HG03442 (cell line): ENCODE results near the gene S1PR3.
"Not testable (repeated sequence)": the region's sequence is repeated elsewhere in the genome, so short reads cannot be mapped to it uniquely, and the experiment has no call there.

Source experiments
- ATAC-seq: cut with Tn5 transposase; IDR thresholded peaks from one replicate; pipeline ENCODE4 v1.9.1; 2021; ENCODE audit warnings: mild to moderate bottlenecking, moderate library complexity; ENCODE audit not compliant: unreplicated experiment

S1PR3 gene

DNA sequence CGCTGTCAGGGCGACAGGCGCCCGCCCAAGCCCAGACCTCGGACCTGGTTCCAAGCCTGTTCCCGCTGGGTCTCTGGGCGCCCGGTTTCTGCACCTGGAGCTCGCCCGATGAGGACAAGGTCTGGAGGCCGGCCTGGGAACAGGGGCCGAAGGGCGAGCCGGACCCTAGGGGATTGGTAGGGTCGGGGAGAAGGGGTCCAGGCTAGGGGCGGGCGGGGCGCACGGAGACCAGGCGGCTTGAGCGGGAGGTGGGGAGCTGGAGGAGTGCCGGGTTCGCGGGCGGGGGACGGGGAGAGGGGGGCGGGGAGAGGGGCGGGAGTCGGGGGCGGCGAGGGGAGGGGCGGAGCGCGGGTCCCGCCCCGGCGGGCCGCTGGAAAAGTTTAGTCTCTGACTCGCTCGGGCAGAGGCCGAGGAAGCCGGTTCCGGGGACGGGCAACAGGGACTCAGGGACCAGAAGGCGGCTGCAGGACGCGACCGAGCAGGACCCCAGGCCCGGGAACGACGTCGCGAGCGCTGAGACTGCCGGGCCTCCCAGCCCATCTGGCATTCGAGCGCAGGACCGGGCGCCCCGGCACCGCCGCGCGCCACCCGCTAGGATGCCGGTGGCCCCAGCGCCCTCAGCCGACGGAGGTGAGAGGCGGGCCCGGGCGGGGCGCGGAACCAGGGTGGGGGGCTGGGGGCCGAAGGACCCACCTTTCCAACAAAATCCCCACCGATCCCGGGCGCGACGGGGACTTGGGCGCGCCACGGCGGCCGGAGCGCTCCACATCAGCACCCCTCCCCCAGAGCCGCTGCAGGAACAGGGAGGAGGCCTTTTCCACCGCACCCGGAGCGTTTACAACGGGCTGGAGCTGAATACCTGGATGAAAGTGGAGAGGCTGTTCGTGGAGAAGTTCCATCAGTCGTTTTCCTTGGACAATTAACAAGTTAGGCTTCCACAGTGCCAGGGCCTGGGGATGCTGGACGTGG lies at the start of gene S1PR3:
TSS of gene S1PR3 (plus strand) at position 403 of the 969 bp plus-strand sequence. CDS start 9,733 bp downstream, outside the sequence.
- no peak for ATAC-seq

DNA sequence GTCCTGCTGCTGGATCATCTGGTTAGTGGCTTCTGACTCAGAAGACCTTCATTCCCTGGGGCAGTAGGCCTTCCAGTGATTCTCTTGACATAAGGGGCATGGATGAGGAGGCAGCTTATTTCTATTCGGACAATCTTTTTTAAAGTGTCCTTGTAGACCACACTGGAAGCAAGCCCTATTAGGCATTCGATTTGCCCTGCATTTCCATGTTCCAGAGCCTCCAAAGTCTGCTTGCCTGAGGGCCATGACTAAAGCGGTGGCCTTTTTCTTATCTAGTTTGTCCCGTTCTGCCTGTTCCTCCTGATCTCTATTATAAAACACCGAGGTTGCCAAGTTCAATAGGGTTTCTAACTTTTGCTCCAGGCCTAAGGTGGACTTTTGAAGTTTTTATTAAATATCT lies 49.7 kb upstream of the S1PR3 start:
- not testable (repeated sequence) for ATAC-seq

DNA sequence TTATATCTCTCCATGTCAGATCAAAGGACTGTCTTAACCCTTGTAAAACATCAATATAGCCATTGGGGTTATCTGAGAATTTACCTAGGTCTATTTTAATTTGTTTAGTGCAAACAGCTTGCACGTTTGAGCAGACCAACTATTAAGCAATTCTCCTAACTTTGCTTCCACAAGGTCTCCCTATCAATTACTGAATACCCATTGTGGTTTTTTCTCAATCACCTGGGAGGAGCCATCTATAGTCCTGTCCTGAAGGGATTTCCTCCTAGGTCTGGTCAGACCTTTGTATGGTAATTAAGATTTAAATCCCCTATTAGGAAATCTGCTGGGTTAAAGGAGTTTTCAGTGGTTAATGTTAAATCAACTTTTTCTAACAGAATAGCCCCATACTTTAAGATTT lies 48.9 kb upstream of the S1PR3 start:
- no peak for ATAC-seq

DNA sequence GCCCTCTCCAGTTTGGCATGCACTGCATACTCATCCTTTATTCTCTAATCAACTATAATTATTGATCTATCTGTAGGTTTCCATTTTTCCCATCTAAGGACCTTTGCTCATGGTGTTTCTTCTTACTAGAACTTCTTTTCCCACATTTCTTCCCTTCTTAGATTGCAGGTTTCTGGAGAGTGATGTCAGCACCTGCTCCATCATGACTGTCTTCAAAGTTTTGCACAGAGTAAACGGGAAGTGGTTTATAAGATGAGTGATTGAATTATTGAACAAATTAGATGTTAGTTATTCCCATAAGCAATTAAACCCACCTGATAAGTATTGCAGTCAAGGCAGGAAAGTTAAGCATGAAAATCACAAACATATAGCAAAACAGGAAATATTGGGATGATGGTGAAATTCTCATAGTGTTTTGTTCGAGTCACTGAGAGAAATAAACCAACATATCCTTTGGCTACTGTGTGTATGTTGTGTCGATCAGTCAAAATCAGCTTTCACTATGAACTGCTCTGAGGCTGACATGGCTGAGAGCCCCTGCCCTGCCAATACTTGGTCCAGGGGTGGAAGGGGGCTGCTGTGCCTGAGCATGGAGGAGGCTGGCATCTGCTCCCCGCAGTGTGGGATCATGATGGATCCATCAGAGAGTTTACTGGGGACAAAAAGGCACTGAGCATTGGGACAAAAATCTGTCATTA lies 45.5 kb upstream of the S1PR3 start:
- no peak for ATAC-seq

DNA sequence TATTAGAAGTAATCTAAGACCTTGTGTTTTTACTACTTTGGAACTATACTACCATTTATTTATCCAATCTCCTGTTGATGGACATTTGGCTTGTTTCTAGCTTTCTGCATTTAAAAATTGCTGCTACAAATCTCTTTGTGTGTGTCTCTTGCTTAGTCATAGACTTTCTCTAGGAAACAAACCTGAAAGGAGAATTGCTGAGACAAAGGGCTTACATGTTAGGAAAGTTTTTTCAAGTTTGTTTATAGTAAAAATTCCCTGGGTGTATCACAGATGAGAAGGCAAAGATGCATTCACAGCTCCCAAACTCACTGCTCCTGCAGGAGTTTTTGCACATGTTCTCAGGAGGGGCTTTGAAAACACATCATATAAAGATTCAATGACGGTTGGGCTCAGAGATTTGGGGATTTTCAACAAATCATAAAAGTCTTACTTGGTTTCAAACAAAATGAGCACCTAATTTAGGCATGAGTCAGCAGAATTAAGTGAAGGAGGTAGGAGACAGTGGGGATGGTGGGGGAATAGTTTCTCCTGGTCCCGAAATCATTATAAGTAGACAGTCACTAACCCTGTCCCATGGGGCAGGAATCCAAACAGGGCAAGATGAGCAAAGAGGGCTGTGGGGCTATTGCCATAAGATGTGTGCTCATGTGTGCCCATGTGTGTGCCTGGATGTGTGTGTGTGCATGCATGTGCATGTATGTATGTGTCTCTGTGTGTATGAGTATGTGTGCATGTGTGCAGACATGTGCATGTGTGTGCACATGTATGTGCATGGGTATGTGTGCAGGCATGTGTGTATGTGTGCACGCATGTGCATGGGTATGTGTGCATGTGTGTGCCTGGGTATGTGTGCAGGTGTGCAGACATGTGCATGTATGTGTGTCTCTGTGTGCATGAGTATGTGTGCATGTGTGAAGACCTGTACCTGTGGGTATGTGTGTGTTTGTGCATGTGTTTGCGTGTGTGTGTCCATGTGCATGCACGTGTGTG lies 43.4 kb upstream of the S1PR3 start:
- no peak for ATAC-seq

DNA sequence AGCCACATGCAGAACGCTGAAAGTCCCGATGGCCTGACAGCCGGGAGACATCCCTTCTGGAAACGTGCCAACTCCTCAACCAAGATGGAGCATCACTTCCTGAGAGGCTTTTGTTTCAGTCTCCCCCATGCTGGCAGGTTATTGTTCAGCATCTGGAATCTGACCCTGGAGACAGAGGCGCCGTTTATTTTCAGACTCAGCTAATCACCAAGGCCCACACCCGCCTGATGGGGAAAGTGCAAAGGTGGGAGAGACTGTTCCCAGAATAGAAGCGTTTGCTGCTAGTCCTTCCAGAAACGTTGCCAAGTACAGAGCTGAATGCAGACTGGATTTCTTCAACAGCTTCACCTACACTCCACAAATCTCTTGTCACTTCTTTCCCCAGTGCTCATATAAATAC lies 41.8 kb upstream of the S1PR3 start:
- ATAC-seq: no peak

DNA sequence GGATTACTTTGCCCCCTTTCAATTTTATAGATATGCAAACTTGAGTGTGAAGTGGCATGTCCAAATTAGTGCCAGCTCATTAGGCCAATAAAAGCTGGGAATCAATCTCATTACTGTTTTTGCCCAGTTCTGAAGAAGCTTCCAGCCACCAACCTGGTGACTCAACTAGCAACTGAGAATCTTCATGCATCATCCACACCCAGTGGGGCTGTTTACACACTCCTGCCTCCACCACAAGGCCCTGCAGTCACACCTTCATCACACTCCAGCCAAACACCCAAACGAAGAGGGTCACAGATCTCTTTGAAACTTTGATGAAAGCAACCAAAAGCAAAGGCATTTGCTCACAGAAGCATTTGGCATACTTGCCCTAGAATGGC lies 41.3 kb upstream of the S1PR3 start:
- ATAC-seq: no peak

DNA sequence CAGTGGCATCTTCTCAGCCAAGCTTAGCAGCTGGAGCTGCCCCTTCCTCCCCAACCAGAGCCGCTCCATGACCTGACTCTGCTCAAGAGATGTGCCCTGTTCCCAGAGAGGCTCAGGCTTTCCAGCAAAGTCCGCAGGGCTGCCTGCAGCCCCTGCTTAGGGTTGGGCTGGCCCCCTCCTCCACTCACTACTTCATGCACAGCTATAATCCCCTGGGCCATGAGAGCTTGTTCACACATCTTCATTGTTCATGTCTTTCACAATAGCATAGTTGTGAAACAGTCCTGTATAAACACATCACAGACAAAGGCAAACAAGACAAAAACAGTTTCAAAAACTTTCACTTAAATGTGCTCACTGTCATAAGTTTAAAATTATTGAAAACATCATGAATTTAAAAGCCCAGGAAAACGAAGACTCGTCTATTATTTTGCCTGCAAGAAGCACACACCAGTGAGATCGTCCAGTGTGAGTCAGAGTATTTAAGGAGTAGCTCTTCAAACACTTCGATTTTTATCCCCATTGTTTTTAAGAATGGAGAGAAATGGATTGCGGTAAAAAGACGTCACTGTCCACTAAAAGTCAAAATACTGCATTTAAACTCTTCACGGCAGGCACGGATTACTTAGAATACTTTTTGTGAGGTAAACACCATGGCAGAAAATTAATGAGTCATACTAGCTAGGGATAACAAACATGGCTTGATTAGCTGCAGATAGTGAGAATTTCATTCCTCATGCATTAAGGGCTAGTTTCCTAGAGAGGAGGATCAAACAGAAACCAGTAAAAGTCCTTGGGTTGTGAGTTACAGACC lies 40.7 kb upstream of the S1PR3 start:
- no peak for ATAC-seq

DNA sequence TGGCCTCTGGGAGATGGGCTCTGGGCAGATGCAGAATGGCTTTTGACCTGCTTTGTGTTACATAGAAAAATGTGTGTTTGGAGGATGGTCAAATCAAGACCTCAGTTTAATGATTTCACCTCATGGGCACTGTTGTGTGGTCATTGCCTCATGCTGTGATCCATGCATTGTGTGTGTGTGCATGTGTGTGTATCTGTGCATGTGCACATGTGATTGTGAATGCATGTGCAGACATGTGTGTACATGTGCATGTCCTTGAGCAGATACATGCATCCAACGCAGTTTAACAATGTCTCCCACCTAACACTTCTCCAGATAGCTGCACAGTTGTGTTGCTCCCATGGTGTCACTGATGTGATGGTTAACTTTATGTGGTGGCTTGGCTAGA lies 40.1 kb upstream of the S1PR3 start:
- no peak for ATAC-seq

DNA sequence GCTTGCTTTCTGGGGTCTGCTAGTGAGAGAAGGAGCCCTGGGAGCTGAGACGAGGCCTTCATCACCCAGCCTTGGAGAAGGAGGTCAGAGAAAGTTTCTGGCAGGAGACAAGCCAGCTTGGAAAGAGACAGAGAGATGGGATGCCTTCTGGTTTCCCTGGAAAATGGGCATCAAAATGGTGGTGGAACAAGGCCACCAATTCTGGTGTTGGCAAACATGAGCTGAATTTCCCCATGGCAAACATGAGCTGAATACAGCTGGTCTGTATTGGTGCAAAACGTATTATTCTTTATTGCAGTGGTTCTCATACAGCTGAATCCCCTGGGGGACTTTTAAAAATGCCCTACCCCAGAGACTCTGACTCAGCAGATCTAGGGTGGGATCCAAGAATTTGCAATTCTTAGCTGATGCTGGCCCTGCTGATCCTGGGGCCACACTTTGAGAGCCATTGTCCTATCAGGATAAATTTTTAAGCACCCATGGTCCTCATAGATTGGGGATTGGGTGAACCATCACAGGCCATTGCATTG lies 39.1 kb upstream of the S1PR3 start:
- no peak for ATAC-seq

DNA sequence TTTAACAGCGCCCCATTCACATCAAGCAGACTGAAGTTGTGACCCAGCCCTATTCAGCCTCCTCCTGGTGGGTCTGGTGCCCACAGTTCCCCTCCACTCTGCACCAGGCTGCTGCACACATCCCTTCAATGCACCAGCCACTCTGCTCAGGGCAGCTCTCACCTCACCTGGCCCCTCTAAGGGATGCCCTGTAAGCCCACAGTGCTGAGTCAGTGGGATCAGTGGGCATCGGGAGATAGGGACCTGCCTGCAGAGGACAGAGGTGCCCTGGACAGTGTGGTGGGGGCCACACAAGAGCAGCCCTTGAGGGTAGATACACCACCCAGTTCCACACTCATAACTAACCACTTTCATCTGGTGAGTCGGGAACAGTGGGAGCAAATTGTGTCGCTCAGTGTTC lies 38.3 kb upstream of the S1PR3 start:
- ATAC-seq: no peak

DNA sequence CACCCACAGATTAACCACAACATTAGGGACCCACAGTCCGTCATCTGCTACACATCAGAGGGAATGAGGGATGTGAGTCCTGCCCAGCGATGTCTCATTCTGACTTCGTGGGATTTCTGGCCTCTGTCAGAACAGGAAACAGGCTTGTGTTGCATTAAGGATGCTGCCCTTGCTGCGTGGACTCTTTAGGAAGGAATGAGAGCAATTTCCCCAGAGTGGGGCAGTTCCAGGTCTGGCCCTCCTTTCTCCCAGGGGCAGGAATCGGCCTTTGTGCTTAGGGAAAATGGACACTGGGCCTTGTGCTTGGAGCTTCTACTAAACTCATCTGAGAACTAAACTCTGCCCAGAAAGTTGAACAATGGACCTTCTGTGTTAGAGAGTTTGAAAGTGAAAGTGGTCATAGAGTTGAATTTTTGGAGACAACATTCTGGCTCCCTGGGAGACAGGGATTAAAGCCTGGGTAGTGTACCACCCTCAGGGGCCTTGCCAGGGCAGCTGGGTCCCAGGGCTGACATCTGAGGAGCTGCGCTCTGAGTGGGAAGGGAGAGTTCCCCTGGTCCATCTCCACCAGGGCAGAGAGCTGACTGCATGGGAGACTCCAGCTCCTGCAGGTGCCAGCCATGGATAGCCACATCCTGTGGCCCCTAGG lies 37.8 kb upstream of the S1PR3 start:
- no peak for ATAC-seq

DNA sequence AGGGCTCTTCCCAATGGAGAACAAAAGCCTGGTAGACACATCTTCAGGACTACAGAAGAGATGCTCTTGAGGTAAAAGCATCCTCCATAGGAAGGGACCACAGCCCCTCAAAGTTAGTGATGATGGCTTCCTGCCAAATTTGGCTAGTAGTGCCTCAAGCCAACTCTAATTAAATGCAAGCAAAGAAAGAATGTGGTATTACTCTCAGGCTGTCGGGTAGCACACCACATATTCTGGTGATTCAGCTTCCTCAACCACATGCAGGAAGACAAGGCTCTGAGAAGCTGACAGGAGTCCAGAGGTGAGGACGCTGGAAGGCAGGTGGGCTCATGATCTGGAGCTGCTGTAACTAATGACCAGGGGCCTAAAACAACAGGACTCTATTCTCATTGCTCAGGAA lies 37.2 kb upstream of the S1PR3 start:
- ATAC-seq: no peak

DNA sequence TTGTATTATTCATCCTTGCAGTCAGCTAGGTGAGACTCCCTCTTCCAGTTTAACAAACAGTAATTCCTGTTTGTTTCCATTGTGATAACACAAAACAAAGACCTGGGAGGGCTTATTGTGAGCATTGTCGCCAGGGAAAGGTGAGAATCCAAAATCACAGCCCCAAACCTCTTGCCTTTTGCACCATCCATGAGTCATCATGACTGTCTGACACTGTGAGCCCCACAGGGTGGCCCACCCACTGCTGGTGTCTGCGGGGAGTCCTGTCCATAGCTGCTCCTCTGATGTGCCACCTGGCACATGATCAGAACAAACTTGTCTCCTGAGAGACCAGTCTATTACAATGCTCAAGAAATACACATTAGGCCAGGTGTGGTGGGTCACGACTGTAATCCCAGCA lies 33.7 kb upstream of the S1PR3 start:
- ATAC-seq: no peak

DNA sequence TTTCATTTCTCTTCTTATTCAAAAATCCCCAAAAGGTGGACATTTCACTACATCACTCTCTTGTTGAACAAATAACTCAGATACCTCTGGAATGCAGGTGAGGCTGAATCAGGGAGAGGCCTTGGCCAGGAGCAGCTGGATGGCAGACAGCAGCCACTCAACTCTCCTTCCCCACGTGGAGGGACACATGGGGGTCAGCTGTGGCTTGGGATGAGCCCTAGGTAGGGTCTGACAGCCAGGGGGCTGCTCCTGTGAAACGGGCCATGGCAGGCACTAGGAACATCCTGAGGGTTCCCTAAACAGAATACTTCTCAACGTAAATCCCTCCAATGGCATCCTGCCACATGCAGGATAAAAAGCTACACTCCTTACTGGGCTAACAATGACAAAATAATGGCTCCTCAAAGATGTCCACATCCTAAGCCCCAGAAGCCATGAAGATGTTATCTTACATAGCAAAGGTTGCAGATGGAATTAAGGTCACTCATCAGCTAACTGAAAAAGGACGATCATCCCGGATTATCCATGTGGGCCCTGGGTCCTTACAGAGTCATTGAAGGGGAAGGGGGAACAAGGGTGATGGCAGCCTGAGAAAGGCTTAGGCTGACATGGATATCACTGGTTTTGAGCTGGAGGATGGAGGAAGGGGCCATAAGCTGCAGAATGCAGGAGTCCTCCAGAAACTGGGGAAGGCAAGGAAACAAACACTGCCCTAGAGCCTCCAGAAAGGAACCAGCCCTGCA lies 31.4 kb upstream of the S1PR3 start:
- ATAC-seq: no peak

DNA sequence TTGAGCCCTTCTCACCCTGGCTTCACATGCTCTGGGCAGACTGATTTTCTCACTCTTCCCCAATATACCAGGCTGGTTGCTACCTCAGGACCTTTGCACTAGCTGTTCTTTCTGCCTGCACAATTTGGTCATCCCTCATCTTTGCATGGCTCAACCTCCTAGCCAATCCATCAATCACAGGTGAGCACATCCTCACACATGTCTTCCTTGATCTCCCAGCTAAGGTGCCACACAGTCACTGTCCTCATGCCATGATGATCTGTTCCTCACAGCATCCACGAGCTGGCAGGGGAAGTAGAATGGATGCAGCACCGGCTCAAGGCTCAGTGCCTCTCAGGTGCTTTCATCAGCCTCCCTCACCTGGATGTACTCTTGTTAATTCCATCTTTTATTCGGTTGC lies 30.6 kb upstream of the S1PR3 start:
- ATAC-seq: no peak

DNA sequence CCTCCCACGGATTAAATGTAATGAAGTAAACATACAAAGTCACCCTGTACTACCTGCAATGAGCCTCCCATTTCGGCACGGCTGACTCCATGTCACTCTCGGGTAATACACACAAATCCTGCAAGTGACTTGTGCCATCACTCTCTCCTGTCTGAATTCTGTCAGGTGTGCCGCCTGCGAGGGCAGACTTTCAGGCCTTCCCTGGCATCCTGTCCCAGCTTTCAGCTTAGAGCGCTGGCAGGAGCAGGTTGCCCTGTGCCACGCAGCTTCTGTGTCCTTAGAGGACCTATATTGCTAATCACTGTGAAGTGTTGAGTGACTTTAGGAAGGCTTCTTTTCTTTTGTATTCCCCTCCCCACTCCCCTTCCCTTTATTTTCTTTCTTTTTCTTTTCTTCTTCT lies 25.8 kb upstream of the S1PR3 start:
- ATAC-seq: no peak

DNA sequence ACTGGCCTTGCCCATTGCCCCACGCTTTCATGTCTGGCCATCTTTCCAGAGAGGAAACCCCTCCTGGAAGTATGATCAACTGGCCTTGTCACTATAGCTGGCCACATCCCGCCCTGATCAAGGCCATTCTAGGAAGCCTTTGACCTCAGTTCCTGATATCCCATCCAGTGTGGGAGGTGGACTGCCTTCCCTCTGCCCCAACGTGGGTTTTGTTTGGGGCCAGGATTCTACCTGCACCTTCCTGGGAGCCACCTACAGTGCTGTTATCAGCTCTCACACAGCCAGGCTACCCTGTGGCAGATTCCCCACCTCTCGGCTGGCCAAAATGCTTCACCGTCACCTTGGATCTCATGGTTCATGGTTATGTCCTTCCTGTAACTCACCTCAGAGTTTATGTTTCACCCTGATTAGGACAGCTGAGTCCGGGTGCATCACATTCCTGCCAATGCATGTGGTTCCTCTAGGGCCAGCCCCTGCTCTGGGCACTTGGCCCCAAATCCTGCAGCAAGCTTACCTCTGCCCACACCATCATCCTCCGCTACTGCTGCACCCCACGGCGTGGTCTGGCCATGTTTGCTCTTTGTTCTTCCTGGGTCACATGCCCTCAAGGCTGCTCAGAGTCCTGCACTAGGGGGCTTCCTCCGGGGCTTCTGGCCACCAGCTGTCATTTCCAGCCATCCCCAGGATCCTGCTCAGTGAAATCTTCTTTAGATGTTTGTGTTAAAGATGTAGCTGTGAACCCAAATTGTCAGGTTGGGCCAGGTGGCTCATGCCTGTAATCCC lies 24.2 kb upstream of the S1PR3 start:
- no peak for ATAC-seq
